Measurements from ENCODE around the gene XPR1.

DNA sequence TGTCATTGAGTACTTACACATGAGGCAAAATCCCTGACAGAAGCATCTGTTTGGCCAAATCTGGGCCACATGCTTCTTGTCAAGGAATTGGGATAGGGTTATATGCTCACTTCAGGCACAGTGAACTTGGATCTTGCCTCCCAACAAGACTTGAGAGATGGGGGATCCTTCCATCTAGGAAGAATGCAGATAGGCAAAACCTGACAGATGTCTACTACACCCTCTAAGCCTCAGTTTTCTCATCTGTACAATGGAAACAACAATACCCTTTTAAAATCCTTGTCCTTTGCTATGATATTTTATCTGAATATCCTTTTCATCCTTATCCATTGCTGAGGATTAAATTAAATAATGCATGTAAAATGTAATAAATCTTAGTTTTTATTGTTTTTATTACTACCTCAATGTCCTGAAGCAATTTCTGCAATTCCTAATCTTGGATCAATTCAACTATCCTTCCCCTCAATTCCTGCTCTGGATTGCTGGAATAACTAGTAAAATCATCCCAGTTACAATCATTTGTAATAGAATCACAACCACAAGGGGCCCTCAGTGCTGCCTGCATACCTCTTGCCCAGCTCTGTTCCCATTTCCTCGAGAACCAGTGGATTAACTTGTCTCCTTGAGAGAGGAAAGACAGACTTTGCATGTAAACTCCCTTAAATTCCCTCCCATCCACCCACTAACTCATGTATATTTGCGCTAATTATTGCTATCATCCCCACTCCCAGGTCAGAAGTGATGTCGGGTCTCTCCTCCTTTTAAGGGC, 8.1 kb upstream of the XPR1 start:
- peak; percentile 7 to 50 (median 34) for TF ChIP-seq CTCF (IDR thresholded peaks at IDR 0.05)
- TF ChIP-seq POLR2A (IDR thresholded peaks at IDR 0.05) = no peak
- peak; percentile 41 for TF ChIP-seq POLR2AphosphoS5 (IDR thresholded peaks at IDR 0.05)
- no peak for TF ChIP-seq EP300 (IDR thresholded peaks at IDR 0.05)

All from gastroesophageal sphincter (tissue), 3 donors.